Measurements from ENCODE around the gene TRABD2B.

The TRABD2B gene

GRCh38 chr1:47745715-47746609, 251.2 kb downstream of the TRABD2B start:
- DNase-seq (ENCODE audit: low read depth): no peak
- no peak overlapping the region for H3K4me3 ChIP-seq (ENCODE audit: low read length)
- TF ChIP-seq CTCF (conservative IDR thresholded peaks at IDR 0.05; ENCODE audit: low read depth, low read length): no peak

GRCh38 chr1:47742890-47743760, 254.1 kb downstream of the TRABD2B start:
- no peak for TF ChIP-seq CTCF (conservative IDR thresholded peaks at IDR 0.05; ENCODE audit: low read depth, low read length)
- no peak overlapping the region for H3K4me3 ChIP-seq (ENCODE audit: low read length)
- DNase-seq (ENCODE audit: low read depth): no peak

- no peak for DNase-seq (ENCODE audit: low read depth)
- no peak overlapping the region for H3K4me3 ChIP-seq (ENCODE audit: low read length)
- peak; percentile 79 for TF ChIP-seq CTCF (conservative IDR thresholded peaks at IDR 0.05; ENCODE audit: low read depth, low read length)
Measured at GRCh38 chr1:47738560-47739182, 258.5 kb downstream of the TRABD2B start.

GRCh38 chr1:47732489-47732888, 264.7 kb downstream of the TRABD2B start:
- no peak for TF ChIP-seq CTCF (conservative IDR thresholded peaks at IDR 0.05; ENCODE audit: low read depth, low read length)
- DNase-seq (ENCODE audit: low read depth): no peak
- H3K4me3 ChIP-seq (ENCODE audit: low read length): no peak overlapping the region

- TF ChIP-seq CTCF (conservative IDR thresholded peaks at IDR 0.05; ENCODE audit: low read depth, low read length): no peak
- DNase-seq (ENCODE audit: low read depth): no peak
- H3K4me3 ChIP-seq (ENCODE audit: low read length): no peak overlapping the region
Measured at GRCh38 chr1:47731730-47732129, 265.5 kb downstream of the TRABD2B start.

- H3K4me3 ChIP-seq (ENCODE audit: low read length): no peak overlapping the region
- no peak for TF ChIP-seq CTCF (conservative IDR thresholded peaks at IDR 0.05; ENCODE audit: low read depth, low read length)
- no peak for DNase-seq (ENCODE audit: low read depth)
Measured at GRCh38 chr1:47729685-47730084, 267.5 kb downstream of the TRABD2B start.

All from retinal pigment epithelial cell (primary cell).